Right lobe of liver (tissue), 6 donors: Measurements from ENCODE around the gene CMC1. TPM values are rescaled to one million over a fixed set of nuclear protein-coding genes. Genes with fewer than 3 reads are reported as not detected.

Source experiments
- ATAC-seq, 4 donors: fragments of 200-7000 bp; cut with Tn5 transposase; one replicate each; pipeline ENCODE4 v1.9.1; 2020; ENCODE audit warnings: mild to moderate bottlenecking in 4 of 4, moderate library complexity in 4 of 4
- DNase-seq, 3 donors: peaks; one replicate each; pipeline ENCODE4 v3.0.0-alpha.2; 2020
- H3K27ac ChIP-seq, 3 donors: fragments of 200-600 bp; one replicate each; pipeline ENCODE4 v1.8.0; 2022
- H3K27me3 ChIP-seq, 2 donors: fragments of 200-600 bp; one replicate each; pipeline ENCODE4 v1.8.0; 2022
- H3K36me3 ChIP-seq, 4 donors: fragments of 200-600 bp; sonication (generic) in 1 of 4; one replicate each; pipeline versions ENCODE4 v1.5.1 to v1.8.0; 2017 to 2022; ENCODE audit warnings: control low read depth in 1 of 4
- H3K4me1 ChIP-seq, 4 donors: fragments of 200-600 bp; sonication (generic) in 1 of 4; one replicate each; pipeline versions ENCODE4 v1.5.1 to v1.8.0; 2017 to 2022; ENCODE audit warnings: control low read depth in 1 of 4
- H3K4me3 ChIP-seq, 3 donors: fragments of 200-600 bp; one replicate each; pipeline ENCODE4 v1.8.0; 2022
- H3K9me3 ChIP-seq, 4 donors: fragments of 200-600 bp; sonication (generic) in 1 of 4; one replicate each; pipeline versions ENCODE4 v1.5.1 to v1.8.0; 2017 to 2022; ENCODE audit warnings: control low read depth in 1 of 4
- POLR2A ChIP-seq: fragments of 450-650 bp; IDR thresholded peaks from one replicate; pipeline ENCODE4 v1.6.1; 2017; ENCODE audit warnings: antibody characterized with exemption, mild to moderate bottlenecking
- WGBS: methylation state at CpG from one replicate; pipeline ENCODE4 v1.1.6; 2018; ENCODE audit warnings: low coverage, low lambda C conversion rate; ENCODE audit not compliant: insufficient coverage; ENCODE audit errors: missing lambda C conversion rate; 5-methylcytosine and 5-hydroxymethylcytosine counted together
- intact Hi-C, 2 donors: fragments of 100-400 bp; cut with DNase I; formaldehyde crosslinking; loops; one replicate each; pipeline versions ENCODE4 v1.11.2 to v1.14.1; 2022
- total RNA-seq, 6 experiments: library from RNA; depleted of rRNA in 2 of 6; stranded (reverse); fragments of >200 nt in 2 of 6; fragmentation: NEBNext Ultra II Directional in 3 of 6; extraction: Animal tissue kit (Norgen Biotek cat#: 25700) in 3 of 6; gene quantifications; one replicate each; pipeline versions ENCODE4 v1.1.0 to v1.2.4, GENCODE V29; 2016 to 2023
- TF ChIP-seq, protein P1 (sequence below), 4 donors: fragments of 200-600 bp in 3 of 4; fragments of 450-650 bp in 1 of 4; IDR thresholded peaks; one replicate each; pipeline versions ENCODE4 v1.5.1 to v1.8.0; 2016 to 2022; ENCODE audit warnings: antibody characterized with exemption in 4 of 4, mild to moderate bottlenecking in 2 of 4
- donor health status: DM: no; HTN: yes; CAD: no.
- donor health status: DM: no; HTN: no; CAD: no.
- donor health status: DM: no; HTN: no; CAD: no.
- donor health status: DM: no; HTN: yes; CAD: no.
- donor health status: DM: no; HTN: yes; CAD: no.

CMC1 gene
- total RNA-seq, 6 experiments from 2014 or later: 9.5 to 16.9 (median 12.2) TPM

DNA sequence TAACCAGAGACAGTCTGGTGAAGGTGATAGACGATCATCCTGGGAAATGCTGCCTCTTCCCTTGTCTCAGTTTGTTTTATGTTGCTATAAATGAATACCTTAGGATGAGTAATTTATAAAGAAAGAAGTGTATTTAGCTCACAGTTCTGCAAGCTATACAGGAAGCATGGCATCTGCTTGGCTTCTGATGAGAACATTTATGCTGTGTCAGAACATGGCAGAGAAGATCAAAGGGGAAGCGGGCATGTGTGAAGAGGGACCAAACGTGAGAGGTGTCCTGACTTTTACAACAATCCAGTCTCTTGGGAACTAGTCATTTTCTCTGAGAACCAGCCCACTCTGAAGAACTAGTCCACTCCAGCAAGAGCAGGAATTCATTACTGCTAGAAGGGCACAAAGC lies 9.6 kb downstream of the CMC1 start:
- ATAC-seq (no peak), DNase-seq (no peak)
- no peaks in the 10 kb centered on the region for H3K36me3 ChIP-seq
- no peak overlapping the region for H3K4me3 ChIP-seq
- intact Hi-C loops: no loop called here
- no peaks in the 10 kb centered on the region for H3K27me3 ChIP-seq
- WGBS: 41% methylated on average over 3 of the region's 3 CpGs
- H3K4me1 ChIP-seq: no peaks in the 10 kb centered on the region
- TF ChIP-seq POLR2A: no peak
- TF ChIP-seq, protein P1, sequence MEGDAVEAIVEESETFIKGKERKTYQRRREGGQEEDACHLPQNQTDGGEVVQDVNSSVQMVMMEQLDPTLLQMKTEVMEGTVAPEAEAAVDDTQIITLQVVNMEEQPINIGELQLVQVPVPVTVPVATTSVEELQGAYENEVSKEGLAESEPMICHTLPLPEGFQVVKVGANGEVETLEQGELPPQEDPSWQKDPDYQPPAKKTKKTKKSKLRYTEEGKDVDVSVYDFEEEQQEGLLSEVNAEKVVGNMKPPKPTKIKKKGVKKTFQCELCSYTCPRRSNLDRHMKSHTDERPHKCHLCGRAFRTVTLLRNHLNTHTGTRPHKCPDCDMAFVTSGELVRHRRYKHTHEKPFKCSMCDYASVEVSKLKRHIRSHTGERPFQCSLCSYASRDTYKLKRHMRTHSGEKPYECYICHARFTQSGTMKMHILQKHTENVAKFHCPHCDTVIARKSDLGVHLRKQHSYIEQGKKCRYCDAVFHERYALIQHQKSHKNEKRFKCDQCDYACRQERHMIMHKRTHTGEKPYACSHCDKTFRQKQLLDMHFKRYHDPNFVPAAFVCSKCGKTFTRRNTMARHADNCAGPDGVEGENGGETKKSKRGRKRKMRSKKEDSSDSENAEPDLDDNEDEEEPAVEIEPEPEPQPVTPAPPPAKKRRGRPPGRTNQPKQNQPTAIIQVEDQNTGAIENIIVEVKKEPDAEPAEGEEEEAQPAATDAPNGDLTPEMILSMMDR (IDR thresholded peaks at IDR 0.05): no peak
- no peak overlapping the region for H3K27ac ChIP-seq
- H3K9me3 ChIP-seq: no peaks in the 10 kb centered on the region

DNA sequence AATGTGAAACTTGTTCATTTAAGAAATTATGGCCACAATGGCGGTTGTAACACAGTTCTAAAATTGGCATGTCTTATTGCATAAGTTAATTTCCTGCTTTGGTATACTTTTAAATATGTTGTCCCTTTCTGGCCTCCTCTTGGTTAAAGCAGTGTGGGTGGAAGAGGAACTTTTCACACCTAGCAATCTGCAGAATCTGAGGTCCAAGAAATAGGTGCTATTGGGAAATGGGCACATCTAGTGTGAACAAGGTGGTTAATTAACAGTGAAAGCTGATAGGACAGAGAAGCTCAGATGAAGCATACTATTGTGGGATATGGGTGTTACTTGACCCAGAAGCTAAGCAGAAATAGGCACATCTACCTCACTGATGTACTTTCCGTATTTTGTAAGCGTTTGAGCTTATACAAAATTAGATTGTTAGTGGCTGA lies 10.6 kb downstream of the CMC1 start:
- no peak for TF ChIP-seq POLR2A
- TF ChIP-seq, protein P1 (IDR thresholded peaks at IDR 0.05): no peak
- 61% methylated on average over 3 of the region's 3 CpGs for WGBS
- H3K4me3 ChIP-seq: no peak overlapping the region
- no peak overlapping the region for H3K27ac ChIP-seq
- intact Hi-C loops: no loop called here
- H3K9me3 ChIP-seq: no peaks in the 10 kb centered on the region
- no peak for DNase-seq
- no peaks in the 10 kb centered on the region for H3K36me3 ChIP-seq
- no peaks in the 10 kb centered on the region for H3K4me1 ChIP-seq
- no peaks in the 10 kb centered on the region for H3K27me3 ChIP-seq
- peak in 3 of 4 donors; percentile 27 to 51 (median 44) for ATAC-seq

DNA sequence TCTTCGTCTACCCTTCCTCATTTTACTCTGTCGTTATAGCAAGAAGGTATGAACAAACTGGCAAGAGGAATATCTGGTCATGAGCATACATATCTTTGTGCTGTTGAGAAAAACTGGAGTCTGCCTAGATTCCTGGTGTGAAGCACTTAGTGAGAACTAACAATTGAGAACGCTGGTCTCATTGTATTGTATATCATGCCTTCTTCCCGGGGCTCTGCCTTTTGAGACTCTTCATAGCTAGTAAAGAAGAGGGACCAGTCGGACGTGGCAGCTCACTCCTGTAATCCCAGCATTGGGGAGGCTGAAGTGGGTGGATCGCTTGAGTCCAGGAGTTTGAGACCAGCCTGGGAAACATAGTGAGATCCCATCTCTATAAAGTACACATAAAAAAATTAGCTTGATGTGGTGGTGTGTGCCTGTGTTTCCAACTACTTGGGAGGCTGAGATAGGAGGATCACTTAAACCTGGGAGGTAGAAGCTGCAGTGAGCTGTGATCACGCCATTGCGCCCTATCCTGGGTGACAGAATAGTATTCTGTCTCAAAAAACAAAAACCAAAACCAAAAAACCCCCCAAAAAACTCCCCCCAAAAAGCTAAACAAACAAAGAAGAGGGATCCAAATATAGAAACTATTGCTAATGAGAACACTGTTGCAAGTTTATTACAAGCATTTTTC lies 11.8 kb downstream of the CMC1 start:
- ATAC-seq (no peak), DNase-seq (no peak)
- Histone ChIP-seq H3K4me3 (no peak overlapping the region), H3K27ac (no peak overlapping the region), H3K4me1 (no peaks in the 10 kb centered on the region), H3K9me3 (no peaks in the 10 kb centered on the region), H3K27me3 (no peaks in the 10 kb centered on the region), H3K36me3 (no peaks in the 10 kb centered on the region)
- intact Hi-C loops: no loop called here
- TF ChIP-seq POLR2A: no peak
- TF ChIP-seq, protein P1 (IDR thresholded peaks at IDR 0.05): no peak
- WGBS: 84% methylated on average over 8 of the region's 9 CpGs

DNA sequence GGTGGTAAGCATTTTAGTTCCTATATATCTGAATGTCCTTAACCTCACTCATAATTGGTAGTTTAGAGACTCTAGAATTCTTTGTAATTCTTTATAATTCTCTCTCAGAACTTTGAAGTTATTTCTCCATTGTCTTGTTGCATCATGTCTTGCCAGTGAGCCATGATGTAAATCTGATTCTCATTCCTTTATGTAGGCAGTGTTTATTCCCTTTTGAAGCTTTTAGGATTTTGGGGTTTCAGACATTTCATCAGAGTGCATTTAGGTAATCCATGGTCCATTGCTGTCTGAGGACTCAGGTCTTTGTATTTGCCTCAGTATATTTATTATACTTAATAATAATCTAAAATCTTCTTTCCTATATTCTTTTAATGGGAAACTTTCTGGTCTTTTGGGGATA lies 20.6 kb downstream of the CMC1 start:
- intact Hi-C loops: no loop called here
- H3K4me1 ChIP-seq: no peaks in the 10 kb centered on the region
- no peak for ATAC-seq
- no peak overlapping the region for H3K27ac ChIP-seq
- no peaks in the 10 kb centered on the region for H3K27me3 ChIP-seq
- H3K9me3 ChIP-seq: no peaks in the 10 kb centered on the region
- no peak for TF ChIP-seq POLR2A
- TF ChIP-seq, protein P1 (IDR thresholded peaks at IDR 0.05): no peak
- DNase-seq: no peak
- H3K4me3 ChIP-seq: no peak overlapping the region
- H3K36me3 ChIP-seq: no peaks in the 10 kb centered on the region

DNA sequence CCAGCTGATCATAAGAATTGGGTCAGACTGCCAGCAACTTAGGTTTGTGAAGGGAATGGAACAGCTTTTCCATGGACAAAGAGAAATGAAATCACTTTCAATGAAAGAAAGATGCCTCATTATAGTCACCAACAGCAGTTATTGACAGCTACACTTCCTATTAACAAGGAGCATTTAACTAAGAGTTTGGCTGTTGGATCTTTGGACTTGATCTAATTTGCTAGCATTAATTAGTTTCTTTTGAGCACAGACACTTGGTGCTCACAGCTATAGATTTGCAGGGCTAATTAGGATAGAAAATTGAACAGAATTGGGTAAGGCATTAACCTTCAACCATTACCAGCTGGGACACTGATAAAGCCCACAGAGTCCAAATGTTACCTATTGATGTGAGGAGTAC lies 24.2 kb downstream of the CMC1 start:
- H3K27ac ChIP-seq: no peak overlapping the region
- ATAC-seq: no peak
- no peak for DNase-seq
- intact Hi-C loops: no loop called here
- TF ChIP-seq, protein P1 (IDR thresholded peaks at IDR 0.05): no peak
- TF ChIP-seq POLR2A: no peak
- H3K27me3 ChIP-seq: no peaks in the 10 kb centered on the region
- H3K9me3 ChIP-seq: no peaks in the 10 kb centered on the region
- no peak overlapping the region for H3K4me3 ChIP-seq
- H3K36me3 ChIP-seq: no peaks in the 10 kb centered on the region
- H3K4me1 ChIP-seq: no peaks in the 10 kb centered on the region
